B cell (primary cell): ENCODE measurements around the gene TGFB1.

ENCODE experiments used
- EZH2 ChIP-seq: IDR thresholded peaks from 2 replicates; pipeline ENCODE4 v1.6.1; 2012; ENCODE audit warnings: borderline replicate concordance, low read depth, mild to moderate bottlenecking, moderate library complexity, low read length; ENCODE audit not compliant: insufficient read depth, poor library complexity, severe bottlenecking
- TF ChIP-seq, protein P1 (sequence below): fragments of 200-600 bp; IDR thresholded peaks from one replicate; pipeline ENCODE4 v1.8.0; 2022; ENCODE audit warnings: antibody characterized with exemption, mild to moderate bottlenecking

DNA sequence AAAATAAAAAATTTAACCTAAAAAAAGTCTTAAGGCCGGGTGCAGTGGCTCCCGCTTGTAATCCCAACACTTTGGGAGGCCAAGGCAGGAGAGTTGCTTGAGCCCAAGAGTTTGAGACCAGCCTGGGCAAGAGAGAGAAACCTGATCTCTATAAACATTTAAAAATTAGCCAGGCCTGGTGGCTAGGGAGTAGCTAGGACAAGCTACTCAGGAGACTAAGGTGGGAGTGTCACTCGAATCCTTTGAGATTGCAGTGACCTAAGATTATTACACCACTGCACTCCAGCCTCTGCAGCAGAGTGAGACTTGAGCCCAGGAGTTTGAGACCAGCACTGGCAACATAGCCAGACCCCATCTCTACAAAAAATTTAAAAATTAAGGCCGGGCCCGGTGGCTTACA is 42.6 kb downstream of the TGFB1 start:
- TF ChIP-seq, protein P1, sequence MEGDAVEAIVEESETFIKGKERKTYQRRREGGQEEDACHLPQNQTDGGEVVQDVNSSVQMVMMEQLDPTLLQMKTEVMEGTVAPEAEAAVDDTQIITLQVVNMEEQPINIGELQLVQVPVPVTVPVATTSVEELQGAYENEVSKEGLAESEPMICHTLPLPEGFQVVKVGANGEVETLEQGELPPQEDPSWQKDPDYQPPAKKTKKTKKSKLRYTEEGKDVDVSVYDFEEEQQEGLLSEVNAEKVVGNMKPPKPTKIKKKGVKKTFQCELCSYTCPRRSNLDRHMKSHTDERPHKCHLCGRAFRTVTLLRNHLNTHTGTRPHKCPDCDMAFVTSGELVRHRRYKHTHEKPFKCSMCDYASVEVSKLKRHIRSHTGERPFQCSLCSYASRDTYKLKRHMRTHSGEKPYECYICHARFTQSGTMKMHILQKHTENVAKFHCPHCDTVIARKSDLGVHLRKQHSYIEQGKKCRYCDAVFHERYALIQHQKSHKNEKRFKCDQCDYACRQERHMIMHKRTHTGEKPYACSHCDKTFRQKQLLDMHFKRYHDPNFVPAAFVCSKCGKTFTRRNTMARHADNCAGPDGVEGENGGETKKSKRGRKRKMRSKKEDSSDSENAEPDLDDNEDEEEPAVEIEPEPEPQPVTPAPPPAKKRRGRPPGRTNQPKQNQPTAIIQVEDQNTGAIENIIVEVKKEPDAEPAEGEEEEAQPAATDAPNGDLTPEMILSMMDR, result no peak
- TF ChIP-seq EZH2, result no peak
